AG04449 (cell line): ENCODE data around the gene EYS.
"Not testable (repeated sequence)": the region's sequence is repeated elsewhere in the genome, so short reads cannot be mapped to it uniquely, and the experiment has no call there.

Experiments used
- CTCF ChIA-PET: fragments of 350-600 bp; formaldehyde crosslinking; extraction: SDS; loops from one replicate; lab custom pipeline; 2021; ENCODE audit warnings: antibody characterized with exemption; lab: Yijun Ruan, JAX
- POLR2A ChIA-PET: fragments of 400-600, 350-600 bp; formaldehyde crosslinking; extraction: SDS; loops from one replicate; lab custom pipeline; 2020; ENCODE audit warnings: antibody characterized with exemption, inconsistent platforms; lab: Yijun Ruan, JAX
- DNase-seq: peaks from one replicate; pipeline ENCODE4 v3.0.0-alpha.2; 2010; ENCODE audit warnings: low read depth, low spot score
- H3K4me3 ChIP-seq: 2 replicates; pipeline ENCODE4 v1.5.1; 2011; ENCODE audit warnings: low read depth, mild to moderate bottlenecking, control low read depth, low read length
- TF ChIP-seq, protein P1 (sequence below): IDR thresholded peaks from one replicate; pipeline ENCODE4 v1.5.1; 2011; ENCODE audit warnings: mild to moderate bottlenecking, moderate library complexity, low read length, control low read depth, inconsistent platforms; ENCODE audit not compliant: insufficient read depth; ENCODE audit errors: missing control alignments

EYS gene

DNA sequence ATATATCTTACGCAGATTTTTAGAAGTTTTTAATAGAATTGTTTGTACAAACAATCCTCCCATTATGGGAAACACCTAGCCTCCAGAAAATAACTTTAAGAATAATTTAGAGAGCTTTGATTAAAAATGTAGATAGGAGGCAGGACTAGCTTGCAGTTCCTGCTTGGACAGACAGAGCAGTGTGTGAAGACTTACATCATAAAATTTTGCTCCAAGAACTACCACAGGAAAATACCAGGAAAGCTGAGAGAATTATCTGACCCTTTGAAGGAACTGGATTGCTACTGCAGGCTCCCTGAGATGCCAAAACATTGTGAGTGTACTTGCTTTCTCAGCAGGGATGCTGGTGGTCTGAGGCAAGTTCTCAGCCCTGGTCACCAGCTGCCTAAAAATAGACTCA is 64.2 kb downstream of the EYS start:
- ChIA-PET POLR2A (no interaction called here), CTCF (no interaction called here)
- TF ChIP-seq, protein P1, sequence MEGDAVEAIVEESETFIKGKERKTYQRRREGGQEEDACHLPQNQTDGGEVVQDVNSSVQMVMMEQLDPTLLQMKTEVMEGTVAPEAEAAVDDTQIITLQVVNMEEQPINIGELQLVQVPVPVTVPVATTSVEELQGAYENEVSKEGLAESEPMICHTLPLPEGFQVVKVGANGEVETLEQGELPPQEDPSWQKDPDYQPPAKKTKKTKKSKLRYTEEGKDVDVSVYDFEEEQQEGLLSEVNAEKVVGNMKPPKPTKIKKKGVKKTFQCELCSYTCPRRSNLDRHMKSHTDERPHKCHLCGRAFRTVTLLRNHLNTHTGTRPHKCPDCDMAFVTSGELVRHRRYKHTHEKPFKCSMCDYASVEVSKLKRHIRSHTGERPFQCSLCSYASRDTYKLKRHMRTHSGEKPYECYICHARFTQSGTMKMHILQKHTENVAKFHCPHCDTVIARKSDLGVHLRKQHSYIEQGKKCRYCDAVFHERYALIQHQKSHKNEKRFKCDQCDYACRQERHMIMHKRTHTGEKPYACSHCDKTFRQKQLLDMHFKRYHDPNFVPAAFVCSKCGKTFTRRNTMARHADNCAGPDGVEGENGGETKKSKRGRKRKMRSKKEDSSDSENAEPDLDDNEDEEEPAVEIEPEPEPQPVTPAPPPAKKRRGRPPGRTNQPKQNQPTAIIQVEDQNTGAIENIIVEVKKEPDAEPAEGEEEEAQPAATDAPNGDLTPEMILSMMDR, result no peak
- no peak overlapping the region for H3K4me3 ChIP-seq
- no peak for DNase-seq

DNA sequence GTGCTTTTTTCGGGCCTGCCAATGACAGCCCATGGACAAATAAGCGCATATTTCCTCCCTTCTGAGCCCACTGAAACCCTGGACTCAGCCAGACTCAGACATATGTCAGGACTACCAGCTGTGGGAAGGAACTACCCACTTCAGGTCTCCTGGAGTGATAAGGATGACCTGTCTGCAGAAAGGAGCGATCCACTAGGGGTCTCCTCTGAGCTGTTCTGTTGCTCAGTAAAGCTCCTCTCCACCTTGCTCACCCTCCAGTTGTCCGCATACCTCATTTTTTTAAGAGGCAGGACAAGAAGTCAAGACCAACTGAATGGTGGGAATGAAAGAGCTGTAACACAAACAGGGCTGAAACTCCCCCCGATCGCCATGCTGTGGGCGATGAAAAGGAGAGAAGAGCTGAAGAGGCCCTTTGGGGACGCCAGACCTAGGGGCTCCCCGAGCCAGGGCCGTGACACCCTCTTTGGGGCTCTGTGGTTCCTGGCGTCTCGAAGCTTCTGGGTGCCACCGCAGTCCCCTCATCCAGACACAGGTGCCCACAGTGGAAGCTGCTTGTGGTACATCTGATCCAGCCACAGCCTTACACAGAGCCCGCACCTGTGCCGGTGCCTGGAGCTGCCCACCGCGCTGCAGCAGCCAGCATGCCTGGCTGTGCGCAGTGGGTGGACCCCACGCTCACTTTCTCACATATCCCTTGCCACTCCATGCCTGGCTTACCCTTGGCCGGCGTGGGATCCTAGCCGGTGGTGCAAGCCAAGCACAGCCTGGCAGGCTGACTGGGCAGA is 68.8 kb downstream of the EYS start:
- ChIA-PET POLR2A (no interaction called here), CTCF (no interaction called here)
- H3K4me3 ChIP-seq, result no peak overlapping the region
- no peak for DNase-seq
- TF ChIP-seq, protein P1, result no peak

GRCh38 chr6:65637289-65638046 is 69.6 kb downstream of the EYS start:
- no peak for DNase-seq
- TF ChIP-seq, protein P1, result no peak
- ChIA-PET CTCF (no interaction called here), POLR2A (no interaction called here)
- no peak overlapping the region for H3K4me3 ChIP-seq

DNA sequence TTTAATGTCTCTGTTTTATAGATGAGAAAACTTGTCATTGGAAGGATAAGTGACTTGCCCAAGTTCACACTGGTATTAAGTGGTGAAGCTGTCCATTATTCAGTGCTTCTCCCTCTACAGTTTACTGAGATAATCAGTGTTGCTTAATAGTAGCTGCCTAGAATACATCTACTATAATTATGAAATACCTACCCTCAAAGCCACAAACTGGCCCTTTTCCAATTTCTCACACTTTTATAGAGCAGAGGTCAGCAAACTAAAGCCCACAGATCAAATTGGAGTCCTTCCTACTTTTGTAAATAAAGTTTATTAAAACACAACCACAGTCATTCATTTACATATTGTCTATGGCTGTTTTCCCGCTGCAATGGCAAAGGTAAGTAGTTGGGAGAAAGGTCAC is 73.5 kb downstream of the EYS start:
- DNase-seq, result no peak
- POLR2A ChIA-PET, result no interaction called here
- CTCF ChIA-PET, result no interaction called here
- H3K4me3 ChIP-seq, result no peak overlapping the region
- TF ChIP-seq, protein P1, result no peak

DNA sequence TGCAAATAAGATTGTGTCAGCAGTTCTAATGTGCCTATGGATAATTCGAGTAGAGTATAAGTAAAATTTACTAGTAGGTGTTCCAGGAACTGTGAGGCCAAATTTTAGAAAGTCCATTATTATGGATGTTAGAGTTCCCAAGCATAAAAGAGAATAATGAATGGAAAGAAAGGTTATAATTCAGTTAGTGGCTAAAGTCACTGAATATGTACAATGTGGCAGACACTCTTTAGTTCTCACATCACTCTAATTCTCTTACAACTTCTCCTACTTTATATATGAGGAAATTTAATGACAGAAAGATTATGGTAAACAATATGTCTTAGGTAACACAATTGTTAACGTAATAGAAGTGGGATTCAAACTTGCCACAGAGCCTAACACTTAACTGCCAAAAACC is 75.3 kb downstream of the EYS start:
- TF ChIP-seq, protein P1, result no peak
- POLR2A ChIA-PET, result no interaction called here
- CTCF ChIA-PET, result no interaction called here
- DNase-seq, result no peak
- H3K4me3 ChIP-seq, result no peak overlapping the region

DNA sequence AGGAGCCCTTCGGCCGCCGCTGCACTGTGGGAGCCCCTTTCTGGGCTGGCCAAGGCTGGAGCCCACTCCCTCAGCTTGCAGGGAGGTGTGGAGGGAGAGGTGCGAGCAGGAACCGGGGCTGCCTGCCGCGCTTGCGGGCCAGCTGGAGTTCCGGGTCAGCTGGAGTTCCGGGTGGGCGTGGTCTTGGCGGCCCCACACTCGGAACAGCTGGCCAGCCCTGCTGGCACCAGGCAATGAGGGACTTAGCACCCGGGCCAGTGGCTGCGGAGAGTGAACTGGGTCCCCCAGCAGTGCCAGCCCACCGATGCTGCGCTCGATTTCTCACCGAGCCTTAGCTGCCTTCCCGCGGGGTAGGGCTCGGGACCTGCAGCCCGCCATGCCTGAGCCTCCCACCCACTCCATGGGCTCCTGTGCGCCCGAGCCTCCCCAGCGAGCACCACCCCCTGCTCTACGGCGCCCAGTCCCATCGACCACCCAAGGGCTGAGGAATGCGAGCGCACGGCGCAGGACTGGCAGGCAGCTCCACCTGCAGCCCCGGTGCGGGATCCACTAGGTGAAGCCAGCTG is 79.5 kb downstream of the EYS start:
- DNase-seq, POLR2A ChIA-PET, H3K4me3 ChIP-seq, CTCF ChIA-PET: not testable (repeated sequence)
